ENCODE results near the gene LCAT. TPM values are rescaled to one million over a fixed set of nuclear protein-coding genes. Genes with fewer than 3 reads are reported as not detected.

Gene LCAT
- total RNA-seq, 1 experiment from 2014 or later: 7.2 TPM

DNA sequence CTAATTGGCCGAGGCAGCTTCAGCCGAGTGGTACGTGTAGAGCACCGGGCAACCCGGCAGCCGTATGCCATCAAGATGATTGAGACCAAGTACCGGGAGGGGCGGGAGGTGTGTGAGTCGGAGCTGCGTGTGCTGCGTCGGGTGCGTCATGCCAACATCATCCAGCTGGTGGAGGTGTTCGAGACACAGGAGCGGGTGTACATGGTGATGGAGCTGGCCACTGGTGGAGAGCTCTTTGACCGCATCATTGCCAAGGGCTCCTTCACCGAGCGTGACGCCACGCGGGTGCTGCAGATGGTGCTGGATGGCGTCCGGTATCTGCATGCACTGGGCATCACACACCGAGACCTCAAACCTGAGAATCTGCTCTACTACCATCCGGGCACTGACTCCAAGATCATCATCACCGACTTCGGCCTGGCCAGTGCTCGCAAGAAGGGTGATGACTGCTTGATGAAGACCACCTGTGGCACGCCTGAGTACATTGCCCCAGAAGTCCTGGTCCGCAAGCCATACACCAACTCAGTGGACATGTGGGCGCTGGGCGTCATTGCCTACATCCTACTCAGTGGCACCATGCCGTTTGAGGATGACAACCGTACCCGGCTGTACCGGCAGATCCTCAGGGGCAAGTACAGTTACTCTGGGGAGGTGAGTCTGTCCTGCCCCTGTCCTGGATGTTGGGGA lies 34.7 kb downstream of the LCAT start:
- no peak overlapping the region for H3K27ac ChIP-seq
- H3K27me3 ChIP-seq (replicated peaks): no peaks in the 10 kb centered on the region
- H3K9me3 ChIP-seq (replicated peaks): no peaks in the 10 kb centered on the region
- no peaks in the 10 kb centered on the region for H3K4me1 ChIP-seq (replicated peaks)
- H3K4me3 ChIP-seq: no peak overlapping the region
- no peak for DNase-seq (ENCODE audit: low read depth in 1 of 2, low spot score in 2 of 2)
- H3K36me3 ChIP-seq: peaks cover 26% of the 10 kb centered on the region

DNA sequence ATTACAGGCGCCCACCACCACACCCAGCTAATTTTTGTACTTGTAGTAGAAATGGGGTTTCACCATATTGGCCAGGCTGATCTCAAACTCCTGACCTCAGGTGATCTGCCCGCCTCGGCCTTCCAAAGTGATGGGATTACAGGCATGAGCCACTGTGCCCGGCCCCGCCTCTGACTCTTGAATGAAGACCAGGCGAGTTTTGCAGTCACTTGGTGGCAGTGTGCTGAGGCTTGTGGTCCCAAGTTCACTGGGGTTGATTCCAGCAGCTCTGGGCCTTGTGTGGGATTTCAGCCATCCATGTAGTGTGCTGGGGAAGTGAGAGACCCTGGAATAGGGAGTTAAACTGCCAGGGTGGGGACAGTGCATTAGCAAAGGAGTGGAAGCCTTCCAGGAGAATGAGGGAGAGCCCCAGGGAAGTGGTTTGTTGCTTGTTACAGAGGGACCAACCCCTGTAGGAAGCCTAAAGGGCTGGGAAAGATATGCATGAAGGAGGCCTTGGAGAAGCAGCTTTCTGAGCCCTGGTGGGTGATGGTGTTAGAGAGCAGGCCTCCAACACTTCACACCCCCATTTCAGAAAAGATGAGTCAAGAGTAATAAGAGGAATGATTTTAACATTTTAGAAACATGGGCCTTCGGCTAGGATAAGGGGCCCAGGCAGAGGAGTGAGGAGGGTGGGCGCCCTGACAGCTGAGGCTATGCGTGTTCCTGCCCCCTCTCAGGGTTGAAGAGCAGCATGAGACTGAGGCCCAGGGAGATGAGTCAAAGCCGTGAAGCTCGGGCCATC lies 36.3 kb downstream of the LCAT start:
- no peaks in the 10 kb centered on the region for H3K27me3 ChIP-seq (replicated peaks)
- no peaks in the 10 kb centered on the region for H3K9me3 ChIP-seq (replicated peaks)
- H3K27ac ChIP-seq: no peak overlapping the region
- no peak for DNase-seq (ENCODE audit: low read depth in 1 of 2, low spot score in 2 of 2)
- H3K4me3 ChIP-seq: no peak overlapping the region
- H3K36me3 ChIP-seq: peaks cover 36% of the 10 kb centered on the region
- H3K4me1 ChIP-seq (replicated peaks): peaks cover 4% of the 10 kb centered on the region

DNA sequence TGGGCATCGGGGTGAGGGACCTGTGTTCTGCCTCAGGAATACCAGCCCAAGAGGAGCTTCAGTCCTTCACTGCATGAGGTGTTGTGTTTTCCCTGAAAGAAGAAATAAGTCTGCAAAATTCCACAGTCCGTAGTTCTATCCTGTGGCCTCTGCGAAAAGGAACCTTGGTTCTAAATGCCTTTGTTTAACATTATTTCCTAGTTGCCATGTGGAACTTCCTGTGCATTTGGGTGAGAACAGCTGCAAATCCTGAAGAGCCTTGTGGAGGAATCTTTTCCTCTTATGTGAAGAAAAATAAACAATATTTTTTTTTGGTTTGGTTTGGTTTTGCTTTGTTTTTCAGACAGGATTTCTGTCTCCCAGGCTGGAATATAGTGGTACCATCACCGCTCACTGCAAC lies 41.1 kb downstream of the LCAT start:
- peaks cover 7% of the 10 kb centered on the region for H3K4me1 ChIP-seq (replicated peaks)
- H3K4me3 ChIP-seq: no peak overlapping the region
- H3K27me3 ChIP-seq (replicated peaks): no peaks in the 10 kb centered on the region
- H3K36me3 ChIP-seq: peaks cover 13% of the 10 kb centered on the region
- peak overlapping the region; percentile 24; the same call in 1 of the 2 replicates for H3K27ac ChIP-seq
- H3K9me3 ChIP-seq (replicated peaks): no peaks in the 10 kb centered on the region
- peak in 1 of 2 experiments; percentile 15 for DNase-seq (ENCODE audit: low read depth in 1 of 2, low spot score in 2 of 2)

DNA sequence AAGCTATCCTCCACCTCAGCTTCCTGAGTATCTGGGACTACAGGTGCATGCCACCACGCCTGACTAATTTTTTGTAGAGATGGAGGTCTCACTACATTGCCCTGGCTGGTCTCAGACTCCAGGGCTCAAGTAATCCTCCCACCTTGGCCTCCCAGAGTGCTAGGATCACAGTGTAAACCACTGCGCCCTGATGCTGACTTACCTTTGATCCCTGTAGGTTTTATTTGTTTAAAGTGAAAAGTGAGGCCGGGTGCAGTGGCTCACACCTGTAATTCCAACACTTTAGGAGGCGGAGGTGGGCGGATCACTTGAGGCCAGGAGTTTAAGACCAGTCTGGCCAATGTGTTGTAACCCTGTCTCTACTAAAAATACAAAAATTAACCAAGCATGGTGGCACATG lies 42.2 kb downstream of the LCAT start:
- H3K4me1 ChIP-seq (replicated peaks): peaks cover 7% of the 10 kb centered on the region
- DNase-seq (ENCODE audit: low read depth in 1 of 2, low spot score in 2 of 2): no peak
- no peaks in the 10 kb centered on the region for H3K27me3 ChIP-seq (replicated peaks)
- H3K36me3 ChIP-seq: peaks cover 13% of the 10 kb centered on the region
- no peak overlapping the region for H3K4me3 ChIP-seq
- no peaks in the 10 kb centered on the region for H3K9me3 ChIP-seq (replicated peaks)
- no peak overlapping the region for H3K27ac ChIP-seq

DNA sequence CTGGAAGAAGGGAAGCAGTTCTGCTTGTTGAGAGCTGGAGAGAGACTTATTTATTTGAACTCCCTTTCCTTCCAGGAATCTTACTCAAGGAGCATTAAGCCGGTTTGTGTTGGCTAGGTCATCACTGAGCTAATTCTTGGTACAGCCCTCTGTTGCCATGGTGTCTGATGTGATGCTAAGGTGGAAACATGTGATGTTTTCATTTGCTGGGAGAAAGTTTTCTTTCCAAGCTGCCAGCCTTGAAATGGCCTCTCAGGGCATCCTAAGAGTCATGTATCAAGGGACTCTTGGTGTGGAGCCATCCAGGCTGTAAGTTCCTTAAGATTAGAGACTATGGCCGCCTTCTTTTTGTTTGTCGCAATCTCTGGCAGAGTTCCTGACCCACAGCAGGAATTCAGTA lies 46.7 kb downstream of the LCAT start:
- no peak overlapping the region for H3K4me3 ChIP-seq
- H3K27ac ChIP-seq: no peak overlapping the region
- no peak for DNase-seq (ENCODE audit: low read depth in 1 of 2, low spot score in 2 of 2)
- peaks cover 5% of the 10 kb centered on the region; the same call in 1 of the 2 replicates for H3K9me3 ChIP-seq (replicated peaks)
- H3K4me1 ChIP-seq (replicated peaks): peaks cover 18% of the 10 kb centered on the region
- H3K27me3 ChIP-seq (replicated peaks): no peaks in the 10 kb centered on the region
- H3K36me3 ChIP-seq: peaks cover 18% of the 10 kb centered on the region

DNA sequence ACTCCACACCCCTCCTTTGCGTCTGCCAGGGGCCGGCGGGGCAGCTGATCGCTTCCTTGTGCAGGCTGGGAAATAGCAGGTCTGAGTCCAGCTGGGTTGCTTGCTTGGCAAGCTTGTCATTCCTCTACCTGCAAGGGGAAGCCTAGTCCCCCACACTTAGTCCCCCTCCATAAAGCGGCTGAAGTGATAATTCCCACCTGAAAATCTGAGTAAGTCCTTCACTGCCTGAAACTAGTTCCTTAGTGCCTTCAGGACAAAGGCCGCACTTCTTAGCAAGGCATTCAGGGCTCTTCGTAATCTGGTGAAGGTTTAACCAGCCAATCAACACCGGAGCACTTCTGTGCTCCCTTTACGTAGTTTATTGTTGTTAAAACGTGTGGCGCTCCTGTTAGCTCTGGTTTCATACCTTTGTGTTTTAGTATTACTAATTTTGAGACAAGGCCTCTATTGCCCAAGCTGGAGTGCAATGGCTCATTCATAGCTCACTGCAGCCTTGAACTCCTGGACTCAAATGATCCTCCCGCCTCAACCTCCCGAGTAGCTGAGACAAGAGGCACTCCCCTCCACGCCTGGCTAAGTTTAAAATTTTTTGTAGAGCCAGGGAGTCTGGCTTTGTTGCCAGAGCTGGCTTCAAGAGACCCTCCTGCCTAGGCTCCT lies 50.0 kb downstream of the LCAT start:
- no peak for DNase-seq (ENCODE audit: low read depth in 1 of 2, low spot score in 2 of 2)
- H3K36me3 ChIP-seq: peaks cover 15% of the 10 kb centered on the region
- peaks cover 5% of the 10 kb centered on the region; the same call in 1 of the 2 replicates for H3K9me3 ChIP-seq (replicated peaks)
- H3K4me3 ChIP-seq: peak overlapping the region; percentile 100
- peak overlapping the region; percentile 91 for H3K27ac ChIP-seq
- peaks cover 18% of the 10 kb centered on the region for H3K4me1 ChIP-seq (replicated peaks)
- H3K27me3 ChIP-seq (replicated peaks): no peaks in the 10 kb centered on the region

DNA sequence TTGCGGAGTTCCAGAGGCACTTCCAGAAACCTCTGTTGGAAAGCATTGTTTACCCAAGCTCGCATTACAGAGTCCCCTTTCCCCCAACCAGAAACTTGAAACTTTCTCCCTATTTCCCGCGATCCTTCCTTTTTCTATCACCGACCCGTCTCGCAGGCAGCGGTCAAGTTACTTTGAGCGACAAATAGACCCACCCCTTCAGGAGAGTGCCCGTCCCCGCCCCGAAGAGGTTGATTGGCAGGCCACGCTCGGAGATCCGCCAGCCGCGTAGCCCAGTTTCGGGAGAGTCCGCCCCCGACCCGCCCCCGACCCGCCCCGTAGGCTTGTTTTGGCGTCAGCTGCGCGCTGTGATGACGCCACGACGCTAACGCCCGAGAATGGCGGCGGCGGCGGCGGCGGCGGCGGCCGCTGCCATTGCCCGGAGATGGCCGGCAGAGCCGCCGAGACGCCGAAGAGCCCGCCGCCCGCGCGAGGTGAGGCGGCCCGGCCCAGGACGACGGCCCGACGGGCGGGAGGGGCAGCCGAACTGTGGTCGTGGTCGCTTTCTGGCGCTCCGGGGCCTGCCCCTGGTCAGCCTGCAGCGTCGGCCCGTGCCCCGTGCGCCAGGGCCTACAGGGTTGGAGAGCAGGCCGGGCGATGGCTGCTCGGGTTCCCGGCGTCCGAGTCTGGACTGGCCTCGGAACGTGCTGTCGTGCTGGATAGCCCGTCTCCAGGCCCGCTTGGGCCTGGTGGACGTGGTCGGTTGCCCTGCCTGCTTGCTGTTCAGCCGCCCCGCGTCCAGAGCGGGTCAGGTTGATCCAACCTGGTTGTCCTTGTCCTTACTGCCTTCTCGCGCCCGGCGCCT lies 50.8 kb downstream of the LCAT start, which contains the start of gene PSKH1:
Gene PSKH1 (plus strand): TSS at position 356 of the 844 bp plus-strand sequence. CDS start 15,496 bp downstream, outside the sequence.
- Histone ChIP-seq H3K4me1 (replicated peaks) (peaks cover 18% of the 10 kb centered on the region), H3K4me3 (peak within 1 kb of the TSS; percentile 100), H3K36me3 (peaks cover 15% of the 10 kb centered on the region), H3K9me3 (replicated peaks) (peaks cover 5% of the 10 kb centered on the region; the same call in 1 of the 2 replicates), H3K27me3 (replicated peaks) (no peaks in the 10 kb centered on the region), H3K27ac (peak within 1 kb of the TSS; percentile 91)
- peak; percentile 88 to 97 for DNase-seq (ENCODE audit: low read depth in 1 of 2, low spot score in 2 of 2)

DNA sequence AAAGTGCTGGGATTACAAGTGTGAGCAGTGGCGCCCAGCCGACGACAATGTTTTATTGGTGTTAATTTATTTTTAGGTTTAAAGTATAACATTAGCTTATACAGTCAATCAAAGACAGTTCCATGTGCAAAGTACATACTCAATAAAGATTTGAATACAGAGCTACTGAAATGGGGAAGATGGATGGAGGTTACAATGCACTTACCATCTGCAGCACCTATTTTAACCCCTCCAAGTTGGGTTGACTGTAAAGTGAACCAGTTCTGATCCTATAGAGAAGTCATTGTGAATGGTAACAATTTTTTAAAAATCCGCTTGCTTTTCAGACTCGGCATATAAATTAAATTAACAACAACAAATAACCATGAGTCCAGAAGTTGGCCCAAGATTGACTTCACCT lies 51.5 kb downstream of the LCAT start:
- Histone ChIP-seq H3K27ac (peak overlapping the region; percentile 10; the same call in 1 of the 2 replicates), H3K4me1 (replicated peaks) (peaks cover 18% of the 10 kb centered on the region), H3K27me3 (replicated peaks) (no peaks in the 10 kb centered on the region), H3K36me3 (peaks cover 15% of the 10 kb centered on the region), H3K4me3 (peak overlapping the region; percentile 100), H3K9me3 (replicated peaks) (peaks cover 5% of the 10 kb centered on the region; the same call in 1 of the 2 replicates)
- no peak for DNase-seq (ENCODE audit: low read depth in 1 of 2, low spot score in 2 of 2)

Other genes with a start within 250 kb of the LCAT start
- 13.5 and 19.7 TPM in 2 replicates for gene GFOD2, start 224.8 kb downstream of the LCAT start, total RNA-seq (2014; rRNA removed; shearing (Covaris generic))
- 3.5 and 3.9 TPM in 2 replicates for gene RANBP10, start 137.6 kb downstream of the LCAT start, total RNA-seq (2014; rRNA removed; shearing (Covaris generic))
- gene TSNAXIP1, start 137.2 kb downstream of the LCAT start, total RNA-seq (2014; rRNA removed; shearing (Covaris generic)): 0.03 and 1.00 TPM in 2 replicates
- gene THAP11, start 101.8 kb downstream of the LCAT start, total RNA-seq (2014; rRNA removed; shearing (Covaris generic)): 45.2 and 50.7 TPM in 2 replicates
- gene NUTF2, start 97.2 kb downstream of the LCAT start, total RNA-seq (2014; rRNA removed; shearing (Covaris generic)): 39.3 and 101 TPM in 2 replicates
- gene CENPT, start 96.4 kb downstream of the LCAT start, total RNA-seq (2014; rRNA removed; shearing (Covaris generic)): 22.4 and 31.9 TPM in 2 replicates
- gene EDC4, start 71.1 kb downstream of the LCAT start, total RNA-seq (2014; rRNA removed; shearing (Covaris generic)): 52.2 and 76.1 TPM in 2 replicates
- not detected in 2 replicates for gene NRN1L, start 59.2 kb downstream of the LCAT start, total RNA-seq (2014; rRNA removed; shearing (Covaris generic))
- 6.4 and 10.6 TPM in 2 replicates for gene PSKH1, start 50.9 kb downstream of the LCAT start, total RNA-seq (2014; rRNA removed; shearing (Covaris generic))
- gene CTRL, start 12.3 kb downstream of the LCAT start, total RNA-seq (2014; rRNA removed; shearing (Covaris generic)): 0.09 and 0.29 TPM in 2 replicates
- 50.1 and 147 TPM in 2 replicates for gene PSMB10, start 7.3 kb downstream of the LCAT start, total RNA-seq (2014; rRNA removed; shearing (Covaris generic))
- gene SLC12A4, start 24.5 kb upstream of the LCAT start, total RNA-seq (2014; rRNA removed; shearing (Covaris generic)): 62.9 and 87.8 TPM in 2 replicates
- not detected in 2 replicates for gene DPEP3, start 36.4 kb upstream of the LCAT start, total RNA-seq (2014; rRNA removed; shearing (Covaris generic))
- gene DPEP2, start 55.4 kb upstream of the LCAT start, total RNA-seq (2014; rRNA removed; shearing (Covaris generic)): 0.18 TPM in 1 of 2 replicates, not detected in the other
- gene DPEP2NB, start 71.8 kb upstream of the LCAT start, total RNA-seq (2014; rRNA removed; shearing (Covaris generic)): not detected in 2 replicates
- 13.1 and 13.2 TPM in 2 replicates for gene DDX28, start 79.1 kb upstream of the LCAT start, total RNA-seq (2014; rRNA removed; shearing (Covaris generic))
- gene DUS2, start 79.2 kb upstream of the LCAT start, total RNA-seq (2014; rRNA removed; shearing (Covaris generic)): 28.3 and 30.4 TPM in 2 replicates
- 19.8 and 33.8 TPM in 2 replicates for gene NFATC3, start 141.2 kb upstream of the LCAT start, total RNA-seq (2014; rRNA removed; shearing (Covaris generic))

All from SJSA1 (cell line).